Thoracic aorta (tissue), 2 donors: ENCODE measurements around the gene TBRG4. TPM values are rescaled to one million over a fixed set of nuclear protein-coding genes. Genes with fewer than 3 reads are reported as not detected.

Experiments used
- ATAC-seq: fragments of 150-250 bp; one replicate; pipeline ENCODE4 v1.8.0; 2017; ENCODE audit warnings: low read depth; ENCODE audit not compliant: insufficient number of reproducible peaks, low FRiP score
- DNase-seq: peaks from one replicate; pipeline ENCODE4 v3.0.0-alpha.2; 2020; ENCODE audit warnings: low spot score
- H3K27ac ChIP-seq, 2 donors: fragments of 200-600 bp; sonication (generic); 1 replicate in 1 of 2; 2 replicates in 1 of 2; pipeline ENCODE4 v1.5.1; 2016; ENCODE audit warnings: mild to moderate bottlenecking in 2 of 2, moderate library complexity in 2 of 2
- H3K27me3 ChIP-seq: fragments of 200-600 bp; sonication (generic); replicated peaks from 2 replicates; pipeline ENCODE4 v1.6.0; 2016; ENCODE audit warnings: mild to moderate bottlenecking; ENCODE audit not compliant: insufficient read depth
- H3K36me3 ChIP-seq: fragments of 200-600 bp; sonication (generic); one replicate; pipeline ENCODE4 v1.5.1; 2016
- H3K4me1 ChIP-seq, 2 donors: fragments of 200-600 bp; sonication (generic); 1 replicate in 1 of 2; 2 replicates in 1 of 2; pipeline versions ENCODE4 v1.5.1 to v1.6.0; 2016; ENCODE audit warnings: low read depth in 2 of 2, mild to moderate bottlenecking in 1 of 2; ENCODE audit not compliant: control insufficient read depth in 1 of 2
- H3K4me3 ChIP-seq: fragments of 200-600 bp; sonication (generic); 2 replicates; pipeline ENCODE4 v1.5.1; 2016; ENCODE audit warnings: mild to moderate bottlenecking
- H3K9me3 ChIP-seq: fragments of 200-600 bp; sonication (generic); 2 replicates; pipeline ENCODE4 v1.5.1; 2016
- total RNA-seq, 2 donors: library from RNA; depleted of rRNA; stranded (reverse); fragments of >200 nt; gene quantifications; one replicate each; pipeline versions ENCODE4 v1.1.0 to v1.2.3, GENCODE V29; 2016
- TF ChIP-seq, protein P1 (sequence below): fragments of 200-600 bp; sonication (generic); IDR thresholded peaks from one replicate; pipeline ENCODE4 v1.5.1; 2019; ENCODE audit warnings: antibody characterized with exemption

TBRG4 gene
- total RNA-seq, 2 donors from 2014 or later = 47.8 to 67.1 TPM

DNA sequence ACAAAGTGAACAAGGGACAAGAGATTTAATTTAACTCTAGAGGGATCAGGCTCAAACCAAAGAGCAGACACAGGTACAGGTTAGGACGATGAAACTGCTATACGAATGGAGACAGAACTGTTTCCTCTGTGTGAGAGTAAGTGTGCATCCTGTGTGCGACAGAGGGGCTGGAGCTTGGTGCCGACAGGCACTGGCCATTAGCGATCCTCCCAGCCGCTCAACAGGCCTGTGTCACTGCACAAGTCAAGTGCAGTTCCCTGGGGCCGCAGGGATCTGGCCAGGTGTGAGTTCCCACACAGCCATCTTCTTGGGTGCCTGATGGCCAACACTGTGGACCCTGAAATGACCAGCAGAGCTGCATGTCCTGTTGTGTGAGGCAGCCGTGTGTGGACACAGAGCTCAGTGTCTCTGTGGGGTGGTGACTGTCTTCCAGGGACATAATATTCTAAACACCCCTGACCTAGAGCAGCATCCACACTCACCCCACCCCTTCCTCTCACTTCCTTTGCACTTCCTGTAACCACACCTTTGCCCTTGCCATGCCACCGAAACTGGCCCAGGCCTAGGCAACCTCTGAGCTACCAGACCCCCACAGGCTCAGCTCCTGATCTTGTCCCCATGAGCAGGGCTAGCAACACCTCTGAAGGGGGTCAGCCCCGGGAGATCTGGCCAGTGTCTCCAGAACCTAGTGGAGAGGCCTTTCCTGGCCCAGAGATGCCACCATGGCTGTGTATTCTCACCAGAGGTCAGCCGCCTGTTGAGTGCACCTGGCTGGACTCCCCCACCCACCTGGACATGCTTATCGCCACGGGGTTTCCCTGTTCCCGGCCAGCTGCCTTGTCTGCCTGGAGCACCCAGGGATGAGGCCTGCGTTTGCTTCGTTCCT, 11.7 kb upstream of the TBRG4 start:
- Histone ChIP-seq H3K27ac (no peak overlapping the region), H3K36me3 (no peaks in the 10 kb centered on the region), H3K9me3 (no peaks in the 10 kb centered on the region), H3K4me1 (no peaks in the 10 kb centered on the region), H3K27me3 (no peaks in the 10 kb centered on the region), H3K4me3 (no peak overlapping the region)
- DNase-seq (no peak), ATAC-seq (no peak)
- TF ChIP-seq, protein P1, sequence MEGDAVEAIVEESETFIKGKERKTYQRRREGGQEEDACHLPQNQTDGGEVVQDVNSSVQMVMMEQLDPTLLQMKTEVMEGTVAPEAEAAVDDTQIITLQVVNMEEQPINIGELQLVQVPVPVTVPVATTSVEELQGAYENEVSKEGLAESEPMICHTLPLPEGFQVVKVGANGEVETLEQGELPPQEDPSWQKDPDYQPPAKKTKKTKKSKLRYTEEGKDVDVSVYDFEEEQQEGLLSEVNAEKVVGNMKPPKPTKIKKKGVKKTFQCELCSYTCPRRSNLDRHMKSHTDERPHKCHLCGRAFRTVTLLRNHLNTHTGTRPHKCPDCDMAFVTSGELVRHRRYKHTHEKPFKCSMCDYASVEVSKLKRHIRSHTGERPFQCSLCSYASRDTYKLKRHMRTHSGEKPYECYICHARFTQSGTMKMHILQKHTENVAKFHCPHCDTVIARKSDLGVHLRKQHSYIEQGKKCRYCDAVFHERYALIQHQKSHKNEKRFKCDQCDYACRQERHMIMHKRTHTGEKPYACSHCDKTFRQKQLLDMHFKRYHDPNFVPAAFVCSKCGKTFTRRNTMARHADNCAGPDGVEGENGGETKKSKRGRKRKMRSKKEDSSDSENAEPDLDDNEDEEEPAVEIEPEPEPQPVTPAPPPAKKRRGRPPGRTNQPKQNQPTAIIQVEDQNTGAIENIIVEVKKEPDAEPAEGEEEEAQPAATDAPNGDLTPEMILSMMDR = no peak

DNA sequence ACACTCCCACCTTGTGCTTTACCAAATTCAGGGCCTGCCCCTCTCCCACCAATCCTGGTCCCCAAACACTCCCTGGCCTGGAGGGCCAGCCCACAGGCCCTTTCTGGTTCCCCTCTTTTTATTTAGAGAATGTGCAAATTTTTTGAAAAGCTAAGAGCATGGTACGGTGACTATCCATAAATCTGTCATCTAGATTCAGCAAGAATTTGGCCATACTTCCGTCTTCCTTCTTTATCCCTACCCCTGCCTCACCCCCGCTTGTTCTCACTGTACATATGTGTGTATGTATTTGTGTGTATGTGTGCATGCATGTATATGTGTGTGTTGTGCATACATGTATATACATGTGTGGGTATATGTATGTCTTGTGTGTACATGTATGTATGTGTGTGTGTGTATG, 8.1 kb upstream of the TBRG4 start:
- H3K4me3 ChIP-seq = no peak overlapping the region
- DNase-seq (no peak), ATAC-seq (no peak)
- no peak overlapping the region for H3K27ac ChIP-seq
- no peaks in the 10 kb centered on the region for H3K27me3 ChIP-seq
- no peaks in the 10 kb centered on the region for H3K36me3 ChIP-seq
- H3K9me3 ChIP-seq = no peaks in the 10 kb centered on the region
- TF ChIP-seq, protein P1 = no peak
- H3K4me1 ChIP-seq = no peaks in the 10 kb centered on the region

DNA sequence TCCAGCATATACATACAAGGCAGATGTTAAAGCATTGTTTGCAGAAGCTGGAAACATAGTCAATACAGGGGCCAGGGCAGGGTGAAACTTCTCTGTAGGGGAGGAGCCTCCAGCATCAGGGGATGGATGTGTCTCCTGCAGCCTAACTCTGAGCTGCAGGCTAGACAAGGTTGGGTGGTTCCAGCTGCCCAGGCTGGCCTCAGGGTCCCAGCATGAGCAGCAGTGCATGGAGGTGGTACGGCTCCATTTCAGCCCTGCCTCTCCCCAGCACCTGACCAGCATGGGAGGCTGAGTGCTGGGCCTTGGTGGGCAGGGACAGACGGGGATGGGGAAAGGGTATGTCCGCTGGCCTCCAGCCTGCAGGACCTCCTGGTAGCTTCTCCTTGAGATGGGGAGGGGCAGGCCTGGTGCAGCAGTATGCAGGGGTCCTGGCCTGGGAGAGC, 7.4 kb upstream of the TBRG4 start:
- Histone ChIP-seq H3K36me3 (no peaks in the 10 kb centered on the region), H3K4me3 (no peak overlapping the region), H3K27ac (no peak overlapping the region), H3K27me3 (no peaks in the 10 kb centered on the region), H3K4me1 (no peaks in the 10 kb centered on the region), H3K9me3 (no peaks in the 10 kb centered on the region)
- TF ChIP-seq, protein P1 = no peak
- DNase-seq (no peak), ATAC-seq (no peak)

DNA sequence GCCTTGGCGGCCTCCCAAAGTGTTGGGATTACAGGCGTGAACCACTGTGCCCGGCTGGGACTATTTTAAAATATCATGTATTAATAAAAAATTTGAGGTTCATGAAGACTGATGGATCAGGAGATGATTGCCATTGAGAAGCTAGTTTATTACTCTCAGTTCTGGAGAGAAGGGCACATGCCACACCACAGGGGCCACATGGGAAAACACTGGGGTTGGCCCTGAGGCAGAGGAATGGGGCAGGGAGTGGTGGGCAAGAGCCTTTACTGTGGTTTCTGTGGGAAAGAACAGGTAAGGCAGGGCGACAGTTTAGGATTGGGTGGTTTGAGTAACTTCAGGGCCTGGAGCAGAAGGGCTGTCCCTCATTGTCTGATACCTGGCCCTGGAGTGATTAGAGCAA, 6.8 kb upstream of the TBRG4 start:
- no peak overlapping the region for H3K4me3 ChIP-seq
- no peak for ATAC-seq
- no peaks in the 10 kb centered on the region for H3K36me3 ChIP-seq
- H3K9me3 ChIP-seq = no peaks in the 10 kb centered on the region
- no peak overlapping the region for H3K27ac ChIP-seq
- TF ChIP-seq, protein P1 = no peak
- no peak for DNase-seq
- no peaks in the 10 kb centered on the region for H3K27me3 ChIP-seq
- no peaks in the 10 kb centered on the region for H3K4me1 ChIP-seq

DNA sequence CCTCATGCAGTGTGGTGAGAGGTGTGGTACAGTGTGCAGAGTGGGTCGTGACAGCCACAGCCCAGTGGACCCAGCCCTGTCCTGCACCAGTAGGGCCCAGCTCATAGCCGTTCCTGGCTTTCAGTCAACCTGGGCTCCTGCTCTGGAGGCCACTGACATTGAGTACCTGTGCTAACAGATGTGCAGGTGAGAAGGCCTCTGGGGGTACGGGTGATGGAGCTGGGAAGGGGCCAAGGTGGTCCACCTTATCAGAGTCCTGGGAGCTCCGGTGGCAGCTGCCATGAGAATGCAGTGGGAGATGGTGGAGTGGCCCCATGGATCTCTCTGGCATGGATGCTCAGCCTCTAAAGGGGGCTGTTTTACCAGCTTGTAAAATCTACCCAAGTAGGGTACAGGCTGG, 6.1 kb upstream of the TBRG4 start:
- H3K27me3 ChIP-seq = no peaks in the 10 kb centered on the region
- no peaks in the 10 kb centered on the region for H3K9me3 ChIP-seq
- TF ChIP-seq, protein P1 = no peak
- no peak overlapping the region for H3K27ac ChIP-seq
- no peak for DNase-seq
- ATAC-seq = no peak
- no peaks in the 10 kb centered on the region for H3K4me1 ChIP-seq
- H3K4me3 ChIP-seq = no peak overlapping the region
- H3K36me3 ChIP-seq = no peaks in the 10 kb centered on the region
